ENCODE measurements around the gene SYP. TPM values are rescaled to one million over a fixed set of nuclear protein-coding genes. Genes with fewer than 3 reads are reported as not detected.
A peak's percentile ranks its signal among the peaks of the same experiment; 100 is the strongest.
"Not testable (repeated sequence)": the region's sequence is repeated elsewhere in the genome, so short reads cannot be mapped to it uniquely, and the experiment has no call there.

SYP gene
- total RNA-seq, 4 donors from 2014 or later, result 2.9 to 10.5 (median 5.4) TPM

- not testable (repeated sequence) for H3K27me3 ChIP-seq, H3K9me3 ChIP-seq, H3K36me3 ChIP-seq, ATAC-seq, H3K4me1 ChIP-seq, H3K27ac ChIP-seq, H3K4me3 ChIP-seq
- 37 to 40% methylated on average over 8 of the region's 9 CpGs for WGBS, 2 donors (ENCODE audit: low coverage in 1 of 2)
- peak; percentile 17 to 58 (median 37) for TF ChIP-seq CTCF (IDR thresholded peaks at IDR 0.05)
These were observed 57.7 kb downstream of the SYP start for GRCh38 chrX:49142264-49142663.

GRCh38 chrX:49139713-49140112 lies 60.3 kb downstream of the SYP start:
- no peaks in the 10 kb centered on the region for H3K36me3 ChIP-seq
- WGBS, 2 donors (ENCODE audit: low coverage in 1 of 2), result 87 to 100% methylated on average over 1 to 4 of the region's 4 CpGs
- H3K4me3 ChIP-seq, result no peak overlapping the region
- H3K27me3 ChIP-seq, result no peaks in the 10 kb centered on the region
- TF ChIP-seq CTCF (IDR thresholded peaks at IDR 0.05) (no peak), POLR2A (IDR thresholded peaks at IDR 0.05) (no peak), EP300 (IDR thresholded peaks at IDR 0.05) (no peak), POLR2AphosphoS5 (IDR thresholded peaks at IDR 0.05) (no peak)
- no peaks in the 10 kb centered on the region for H3K4me1 ChIP-seq
- no peaks in the 10 kb centered on the region for H3K9me3 ChIP-seq
- ATAC-seq, result no peak
- H3K27ac ChIP-seq, result no peak overlapping the region

Small RNAs within 50 kb of the gene (small RNA-seq; reads per million reads assigned to genes)
- gene RN7SL262P, result 0 reads per million in 4 donors

Other genes with a start within 250 kb of the SYP start
- gene OTUD5, start 242.6 kb downstream of the SYP start, total RNA-seq, result 10 to 100 TPM; 36.8 to 54.3 (median 47.7) TPM
- gene KCND1, start 228.3 kb downstream of the SYP start, total RNA-seq, result 1 to 10 TPM in 3 of 4 donors, under 1 TPM in 1; 0.78 to 2.7 (median 1.7) TPM
- gene GRIPAP1, start 197.9 kb downstream of the SYP start, total RNA-seq, result 10 to 100 TPM; 28.1 to 62.6 (median 33.9) TPM
- 100 to 1,000 TPM in 3 of 4 donors, 10 to 100 TPM in 1; 85.8 to 165 (median 107) TPM for gene TFE3, start 156.8 kb downstream of the SYP start, total RNA-seq
- gene CCDC120, start 141.2 kb downstream of the SYP start, total RNA-seq, result 1 to 10 TPM; 1.1 to 4.7 (median 2.5) TPM
- 10 to 100 TPM in 3 of 4 donors, 1 to 10 TPM in 1; 9.6 to 20.9 (median 17.2) TPM for gene PRAF2, start 126.2 kb downstream of the SYP start, total RNA-seq
- gene WDR45, start 120.3 kb downstream of the SYP start, total RNA-seq, result 100 to 1,000 TPM in 1 of 4 donors, 10 to 100 TPM in 3; 60.8 to 101 (median 80.9) TPM
- 10 to 100 TPM; 28.2 to 34.1 (median 31.5) TPM for gene GPKOW, start 76.5 kb downstream of the SYP start, total RNA-seq
- gene MAGIX, start 37.4 kb downstream of the SYP start, total RNA-seq, result 1 to 10 TPM in 3 of 4 donors, under 1 TPM in 1; 0.69 to 4.6 (median 3.1) TPM
- gene PLP2, start 28.3 kb downstream of the SYP start, total RNA-seq, result 10 to 100 TPM; 57.9 to 78.7 (median 67.9) TPM
- gene PRICKLE3, start 13.8 kb downstream of the SYP start, total RNA-seq, result 10 to 100 TPM in 2 of 4 donors, 1 to 10 TPM in 2; 6.2 to 15.9 (median 9.6) TPM
- gene CACNA1F, start 33.1 kb upstream of the SYP start, total RNA-seq, result 1 to 10 TPM in 1 of 4 donors, not detected in 3; 1.7 TPM
- gene CCDC22, start 35.3 kb upstream of the SYP start, total RNA-seq, result 10 to 100 TPM; 10.7 to 17.9 (median 14.1) TPM
- gene FOXP3, start 64.5 kb upstream of the SYP start, total RNA-seq, result under 1 TPM in 1 of 4 donors, not detected in 3; 0.22 TPM
- 10 to 100 TPM; 12.0 to 27.5 (median 17.0) TPM for gene PPP1R3F, start 69.6 kb upstream of the SYP start, total RNA-seq
- not detected for gene GAGE10, start 103.5 kb upstream of the SYP start, total RNA-seq
- gene GAGE12J, start 121.8 kb upstream of the SYP start, total RNA-seq, result not detected
- not detected for gene GAGE13, start 131.4 kb upstream of the SYP start, total RNA-seq